ENCODE measurements around the gene OR2J3.
"Not testable (repeated sequence)": the region's sequence is repeated elsewhere in the genome, so short reads cannot be mapped to it uniquely, and the experiment has no call there.

OR2J3 gene

DNA sequence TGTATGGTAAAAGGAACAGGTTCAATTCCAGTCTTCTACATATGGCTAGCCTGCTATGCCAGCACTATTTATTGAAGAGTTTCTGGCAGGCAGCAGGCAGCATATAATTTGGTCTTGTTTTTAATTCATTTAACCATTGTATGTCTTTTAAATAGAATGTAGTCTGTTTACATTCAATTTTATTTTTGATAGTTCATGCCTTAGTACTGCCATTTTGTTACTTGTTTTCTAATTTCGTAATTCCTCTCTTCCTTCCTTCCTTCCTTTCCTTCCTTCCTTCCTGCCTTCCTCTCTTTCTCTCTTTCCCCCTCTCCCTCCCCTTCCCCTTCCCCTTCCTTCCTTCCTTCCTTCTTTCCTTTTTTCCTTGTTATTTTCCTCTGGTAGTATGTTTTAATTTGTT is 45.2 kb downstream of the OR2J3 start:
- in situ Hi-C loops (cut with MboI; ENCODE audit: low sequenced_read_pairs, unreplicated experiment): no loop called here
- TF ChIP-seq, protein P1, sequence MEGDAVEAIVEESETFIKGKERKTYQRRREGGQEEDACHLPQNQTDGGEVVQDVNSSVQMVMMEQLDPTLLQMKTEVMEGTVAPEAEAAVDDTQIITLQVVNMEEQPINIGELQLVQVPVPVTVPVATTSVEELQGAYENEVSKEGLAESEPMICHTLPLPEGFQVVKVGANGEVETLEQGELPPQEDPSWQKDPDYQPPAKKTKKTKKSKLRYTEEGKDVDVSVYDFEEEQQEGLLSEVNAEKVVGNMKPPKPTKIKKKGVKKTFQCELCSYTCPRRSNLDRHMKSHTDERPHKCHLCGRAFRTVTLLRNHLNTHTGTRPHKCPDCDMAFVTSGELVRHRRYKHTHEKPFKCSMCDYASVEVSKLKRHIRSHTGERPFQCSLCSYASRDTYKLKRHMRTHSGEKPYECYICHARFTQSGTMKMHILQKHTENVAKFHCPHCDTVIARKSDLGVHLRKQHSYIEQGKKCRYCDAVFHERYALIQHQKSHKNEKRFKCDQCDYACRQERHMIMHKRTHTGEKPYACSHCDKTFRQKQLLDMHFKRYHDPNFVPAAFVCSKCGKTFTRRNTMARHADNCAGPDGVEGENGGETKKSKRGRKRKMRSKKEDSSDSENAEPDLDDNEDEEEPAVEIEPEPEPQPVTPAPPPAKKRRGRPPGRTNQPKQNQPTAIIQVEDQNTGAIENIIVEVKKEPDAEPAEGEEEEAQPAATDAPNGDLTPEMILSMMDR (IDR thresholded peaks at IDR 0.05; ENCODE audit: borderline replicate concordance, control extremely low read depth, extremely low read depth, insufficient read depth, missing control alignments): no peak
- DNase-seq (ENCODE audit: low spot score): no peak

DNA sequence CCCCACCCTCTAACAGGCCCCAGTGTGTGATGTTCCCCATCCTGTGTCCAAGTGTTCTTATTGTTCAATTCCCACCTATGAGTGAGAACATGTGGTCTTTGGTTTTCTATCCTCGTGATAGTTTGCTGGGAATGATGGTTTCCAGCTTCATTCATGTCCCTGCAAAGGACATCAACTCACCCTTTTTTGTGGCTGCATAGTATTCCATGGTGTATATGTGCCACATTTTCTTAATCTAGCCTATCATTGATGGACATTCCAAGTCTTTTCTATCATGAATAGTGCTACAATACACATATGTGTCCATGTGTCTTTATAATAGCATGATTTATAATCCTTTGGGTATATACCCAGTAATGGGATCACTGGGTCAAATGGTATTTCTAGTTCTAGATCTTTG is 47.3 kb downstream of the OR2J3 start:
- DNase-seq (ENCODE audit: low spot score); in situ Hi-C loops (cut with MboI; ENCODE audit: low sequenced_read_pairs, unreplicated experiment): not testable (repeated sequence)

DNA sequence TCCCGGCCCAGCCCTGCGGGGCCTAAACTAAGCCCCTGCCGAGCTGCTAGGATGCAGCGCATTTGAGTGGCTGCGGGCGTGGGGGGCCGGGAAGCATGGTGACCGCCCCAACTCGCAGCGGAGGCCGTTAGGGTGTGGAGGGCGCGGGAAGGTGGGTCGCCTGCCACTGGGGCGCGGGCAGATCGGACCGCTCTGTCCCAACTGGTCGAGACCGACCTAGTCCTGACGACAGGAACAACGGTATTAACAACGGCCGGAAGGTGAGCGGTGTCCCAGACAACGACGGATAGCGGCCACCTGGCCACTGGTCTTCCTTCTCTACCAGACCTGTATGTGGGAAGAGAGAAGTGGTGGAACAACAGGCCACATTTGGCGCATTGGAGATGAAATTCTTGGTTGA is 52.1 kb downstream of the OR2J3 start:
- DNase-seq (ENCODE audit: low spot score); in situ Hi-C loops (cut with MboI; ENCODE audit: low sequenced_read_pairs, unreplicated experiment): not testable (repeated sequence)
